ENCODE results near the gene UTF1. TPM values are rescaled to one million over a fixed set of nuclear protein-coding genes. Genes with fewer than 3 reads are reported as not detected.

UTF1 gene
- total and polyA plus RNA-seq, 2 experiments from 2014 or later = 12.2 to 51.4 TPM

DNA sequence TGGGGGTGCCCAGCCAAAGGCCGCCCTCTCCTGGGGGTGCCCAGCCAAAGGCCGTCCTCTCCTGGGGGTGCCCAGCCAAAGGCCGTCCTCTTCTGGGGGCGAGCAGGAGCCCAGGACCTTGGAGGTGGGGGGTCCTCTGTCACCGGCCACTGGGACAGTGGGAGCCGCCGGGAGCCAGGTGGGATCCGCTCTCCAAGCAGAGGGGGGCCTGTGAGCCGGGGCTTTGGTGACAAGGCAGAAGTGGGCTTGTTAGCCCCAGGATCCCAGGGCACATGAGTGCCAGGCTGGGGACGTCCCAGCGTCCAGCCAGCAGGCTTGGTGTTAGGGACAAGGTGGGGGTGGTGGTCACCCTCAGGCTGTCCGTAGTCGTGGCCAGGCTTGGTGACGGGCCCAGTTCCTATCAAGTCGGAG, 29.4 kb upstream of the UTF1 start:
- H3K4me2 ChIP-seq = no peak overlapping the region
- no peaks in the 10 kb centered on the region for H4K20me1 ChIP-seq (replicated peaks; ENCODE audit: insufficient read depth)
- no peaks in the 10 kb centered on the region for H3K4me1 ChIP-seq (ENCODE audit: insufficient read depth)
- no peaks in the 10 kb centered on the region for H3K36me3 ChIP-seq (ENCODE audit: insufficient read depth)
- H3K9me3 Mint-ChIP-seq = no peaks in the 10 kb centered on the region
- H3K27me3 Mint-ChIP-seq (ENCODE audit: insufficient read depth, low read depth, poor library complexity) = peaks cover 4% of the 10 kb centered on the region
- H3F3A ChIP-seq (replicated peaks; ENCODE audit: low read depth) = no peaks in the 10 kb centered on the region
- no peak overlapping the region for H3K4me3 ChIP-seq
- no peaks in the 10 kb centered on the region for H3K79me2 ChIP-seq (replicated peaks; ENCODE audit: insufficient read depth)
- no peaks in the 10 kb centered on the region for H3K36me3 Mint-ChIP-seq (ENCODE audit: low read depth)
- TF ChIP-seq JUNB (IDR thresholded peaks at IDR 0.05; ENCODE audit: unreplicated experiment) (no peak), CREB1 (CRISPR knock-in tag; IDR thresholded peaks at IDR 0.05; ENCODE audit: low read depth) (no peak), NANOG (IDR thresholded peaks at IDR 0.05; ENCODE audit: borderline replicate concordance) (no peak), POLR2AphosphoS5 (IDR thresholded peaks at IDR 0.05; ENCODE audit: low read depth) (no peak), ZNF114 (CRISPR knock-in tag; IDR thresholded peaks at IDR 0.05) (no peak), STAT1 (IDR thresholded peaks at IDR 0.05; ENCODE audit: unreplicated experiment) (no peak), EZH2phosphoT487 (IDR thresholded peaks at IDR 0.05; ENCODE audit: unreplicated experiment) (no peak), ZNF331 (CRISPR knock-in tag; IDR thresholded peaks at IDR 0.05; ENCODE audit: low read depth) (no peak), REST (IDR thresholded peaks at IDR 0.05; ENCODE audit: unreplicated experiment) (no peak), EZH2 (IDR thresholded peaks at IDR 0.05; ENCODE audit: low read depth, unreplicated experiment) (no peak)
- TF ChIP-seq, protein P1, sequence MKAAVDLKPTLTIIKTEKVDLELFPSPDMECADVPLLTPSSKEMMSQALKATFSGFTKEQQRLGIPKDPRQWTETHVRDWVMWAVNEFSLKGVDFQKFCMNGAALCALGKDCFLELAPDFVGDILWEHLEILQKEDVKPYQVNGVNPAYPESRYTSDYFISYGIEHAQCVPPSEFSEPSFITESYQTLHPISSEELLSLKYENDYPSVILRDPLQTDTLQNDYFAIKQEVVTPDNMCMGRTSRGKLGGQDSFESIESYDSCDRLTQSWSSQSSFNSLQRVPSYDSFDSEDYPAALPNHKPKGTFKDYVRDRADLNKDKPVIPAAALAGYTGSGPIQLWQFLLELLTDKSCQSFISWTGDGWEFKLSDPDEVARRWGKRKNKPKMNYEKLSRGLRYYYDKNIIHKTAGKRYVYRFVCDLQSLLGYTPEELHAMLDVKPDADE (IDR thresholded peaks at IDR 0.05) = no peak
- TF ChIP-seq, protein P2, sequence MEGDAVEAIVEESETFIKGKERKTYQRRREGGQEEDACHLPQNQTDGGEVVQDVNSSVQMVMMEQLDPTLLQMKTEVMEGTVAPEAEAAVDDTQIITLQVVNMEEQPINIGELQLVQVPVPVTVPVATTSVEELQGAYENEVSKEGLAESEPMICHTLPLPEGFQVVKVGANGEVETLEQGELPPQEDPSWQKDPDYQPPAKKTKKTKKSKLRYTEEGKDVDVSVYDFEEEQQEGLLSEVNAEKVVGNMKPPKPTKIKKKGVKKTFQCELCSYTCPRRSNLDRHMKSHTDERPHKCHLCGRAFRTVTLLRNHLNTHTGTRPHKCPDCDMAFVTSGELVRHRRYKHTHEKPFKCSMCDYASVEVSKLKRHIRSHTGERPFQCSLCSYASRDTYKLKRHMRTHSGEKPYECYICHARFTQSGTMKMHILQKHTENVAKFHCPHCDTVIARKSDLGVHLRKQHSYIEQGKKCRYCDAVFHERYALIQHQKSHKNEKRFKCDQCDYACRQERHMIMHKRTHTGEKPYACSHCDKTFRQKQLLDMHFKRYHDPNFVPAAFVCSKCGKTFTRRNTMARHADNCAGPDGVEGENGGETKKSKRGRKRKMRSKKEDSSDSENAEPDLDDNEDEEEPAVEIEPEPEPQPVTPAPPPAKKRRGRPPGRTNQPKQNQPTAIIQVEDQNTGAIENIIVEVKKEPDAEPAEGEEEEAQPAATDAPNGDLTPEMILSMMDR (conservative IDR thresholded peaks at IDR 0.05; ENCODE audit: low read depth in 2 of 2) = no peak
- TF ChIP-seq, protein P3, sequence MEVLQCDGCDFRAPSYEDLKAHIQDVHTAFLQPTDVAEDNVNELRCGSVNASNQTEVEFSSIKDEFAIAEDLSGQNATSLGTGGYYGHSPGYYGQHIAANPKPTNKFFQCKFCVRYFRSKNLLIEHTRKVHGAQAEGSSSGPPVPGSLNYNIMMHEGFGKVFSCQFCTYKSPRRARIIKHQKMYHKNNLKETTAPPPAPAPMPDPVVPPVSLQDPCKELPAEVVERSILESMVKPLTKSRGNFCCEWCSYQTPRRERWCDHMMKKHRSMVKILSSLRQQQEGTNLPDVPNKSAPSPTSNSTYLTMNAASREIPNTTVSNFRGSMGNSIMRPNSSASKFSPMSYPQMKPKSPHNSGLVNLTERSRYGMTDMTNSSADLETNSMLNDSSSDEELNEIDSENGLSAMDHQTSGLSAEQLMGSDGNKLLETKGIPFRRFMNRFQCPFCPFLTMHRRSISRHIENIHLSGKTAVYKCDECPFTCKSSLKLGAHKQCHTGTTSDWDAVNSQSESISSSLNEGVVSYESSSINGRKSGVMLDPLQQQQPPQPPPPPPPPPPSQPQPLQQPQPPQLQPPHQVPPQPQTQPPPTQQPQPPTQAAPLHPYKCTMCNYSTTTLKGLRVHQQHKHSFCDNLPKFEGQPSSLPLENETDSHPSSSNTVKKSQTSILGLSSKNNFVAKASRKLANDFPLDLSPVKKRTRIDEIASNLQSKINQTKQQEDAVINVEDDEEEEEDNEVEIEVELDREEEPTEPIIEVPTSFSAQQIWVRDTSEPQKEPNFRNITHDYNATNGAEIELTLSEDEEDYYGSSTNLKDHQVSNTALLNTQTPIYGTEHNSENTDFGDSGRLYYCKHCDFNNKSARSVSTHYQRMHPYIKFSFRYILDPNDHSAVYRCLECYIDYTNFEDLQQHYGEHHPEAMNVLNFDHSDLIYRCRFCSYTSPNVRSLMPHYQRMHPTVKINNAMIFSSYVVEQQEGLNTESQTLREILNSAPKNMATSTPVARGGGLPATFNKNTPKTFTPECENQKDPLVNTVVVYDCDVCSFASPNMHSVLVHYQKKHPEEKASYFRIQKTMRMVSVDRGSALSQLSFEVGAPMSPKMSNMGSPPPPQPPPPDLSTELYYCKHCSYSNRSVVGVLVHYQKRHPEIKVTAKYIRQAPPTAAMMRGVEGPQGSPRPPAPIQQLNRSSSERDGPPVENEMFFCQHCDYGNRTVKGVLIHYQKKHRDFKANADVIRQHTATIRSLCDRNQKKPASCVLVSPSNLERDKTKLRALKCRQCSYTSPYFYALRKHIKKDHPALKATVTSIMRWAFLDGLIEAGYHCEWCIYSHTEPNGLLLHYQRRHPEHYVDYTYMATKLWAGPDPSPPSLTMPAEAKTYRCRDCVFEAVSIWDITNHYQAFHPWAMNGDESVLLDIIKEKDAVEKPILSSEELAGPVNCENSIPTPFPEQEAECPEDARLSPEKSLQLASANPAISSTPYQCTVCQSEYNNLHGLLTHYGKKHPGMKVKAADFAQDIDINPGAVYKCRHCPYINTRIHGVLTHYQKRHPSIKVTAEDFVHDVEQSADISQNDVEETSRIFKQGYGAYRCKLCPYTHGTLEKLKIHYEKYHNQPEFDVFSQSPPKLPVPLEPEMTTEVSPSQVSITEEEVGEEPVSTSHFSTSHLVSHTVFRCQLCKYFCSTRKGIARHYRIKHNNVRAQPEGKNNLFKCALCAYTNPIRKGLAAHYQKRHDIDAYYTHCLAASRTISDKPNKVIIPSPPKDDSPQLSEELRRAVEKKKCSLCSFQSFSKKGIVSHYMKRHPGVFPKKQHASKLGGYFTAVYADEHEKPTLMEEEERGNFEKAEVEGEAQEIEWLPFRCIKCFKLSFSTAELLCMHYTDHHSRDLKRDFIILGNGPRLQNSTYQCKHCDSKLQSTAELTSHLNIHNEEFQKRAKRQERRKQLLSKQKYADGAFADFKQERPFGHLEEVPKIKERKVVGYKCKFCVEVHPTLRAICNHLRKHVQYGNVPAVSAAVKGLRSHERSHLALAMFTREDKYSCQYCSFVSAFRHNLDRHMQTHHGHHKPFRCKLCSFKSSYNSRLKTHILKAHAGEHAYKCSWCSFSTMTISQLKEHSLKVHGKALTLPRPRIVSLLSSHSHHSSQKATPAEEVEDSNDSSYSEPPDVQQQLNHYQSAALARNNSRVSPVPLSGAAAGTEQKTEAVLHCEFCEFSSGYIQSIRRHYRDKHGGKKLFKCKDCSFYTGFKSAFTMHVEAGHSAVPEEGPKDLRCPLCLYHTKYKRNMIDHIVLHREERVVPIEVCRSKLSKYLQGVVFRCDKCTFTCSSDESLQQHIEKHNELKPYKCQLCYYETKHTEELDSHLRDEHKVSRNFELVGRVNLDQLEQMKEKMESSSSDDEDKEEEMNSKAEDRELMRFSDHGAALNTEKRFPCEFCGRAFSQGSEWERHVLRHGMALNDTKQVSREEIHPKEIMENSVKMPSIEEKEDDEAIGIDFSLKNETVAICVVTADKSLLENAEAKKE (CRISPR knock-in tag; IDR thresholded peaks at IDR 0.05) = no peak
- H3K27me3 ChIP-seq (ENCODE audit: insufficient read depth) = no peaks in the 10 kb centered on the region
- no peak overlapping the region for H3K4me3 Mint-ChIP-seq
- H3K4me1 Mint-ChIP-seq = no peaks in the 10 kb centered on the region
- ATAC-seq (no peak), DNase-seq (ENCODE audit: low spot score) (no peak)
- no peak overlapping the region for H3K27ac ChIP-seq (ENCODE audit: low read depth)
- H3K27ac Mint-ChIP-seq = no peak overlapping the region
- no peak overlapping the region for H2AFZ ChIP-seq
- no peaks in the 10 kb centered on the region for H3K9me2 ChIP-seq (ENCODE audit: insufficient read depth)

Measured in GM23338 (cell line).